Mesodermal cell (in vitro differentiated cells): ENCODE data around the gene USF3.

ENCODE experiments used
- H3K27ac ChIP-seq: 2 replicates; pipeline ENCODE4 v1.7.0; 2013; ENCODE audit warnings: mild to moderate bottlenecking, low read depth, low read length, moderate library complexity; ENCODE audit not compliant: severe bottlenecking
- H3K36me3 ChIP-seq: 2 replicates; pipeline ENCODE4 v1.7.1; 2013; ENCODE audit warnings: mild to moderate bottlenecking, low read length, moderate library complexity; ENCODE audit not compliant: control insufficient read depth, insufficient read depth
- H3K4me1 ChIP-seq: one replicate; pipeline ENCODE4 v1.7.1; 2013; ENCODE audit warnings: mild to moderate bottlenecking, low read length; ENCODE audit not compliant: insufficient read depth, control insufficient read depth, poor library complexity, severe bottlenecking
- H3K4me3 ChIP-seq: 2 replicates; pipeline ENCODE4 v1.7.0; 2013; ENCODE audit warnings: low read length, control low read depth, mild to moderate bottlenecking; ENCODE audit not compliant: insufficient read depth, poor library complexity, severe bottlenecking; ENCODE audit errors: extremely low read depth
- H3K9me3 ChIP-seq: 2 replicates; pipeline ENCODE4 v1.7.1; 2013; ENCODE audit warnings: mild to moderate bottlenecking, low read length, moderate library complexity; ENCODE audit not compliant: control insufficient read depth
- WGBS, 2 experiments: methylation state at CpG; one replicate each; pipeline ENCODE4 v1.1.5; 2013; ENCODE audit warnings: missing lambda C conversion rate in 2 of 2; ENCODE audit not compliant: insufficient coverage in 2 of 2; 5-methylcytosine and 5-hydroxymethylcytosine counted together

Gene USF3

GRCh38 chr3:113730550-113730949, 34.1 kb upstream of the USF3 start:
- H3K4me3 ChIP-seq, result no peak overlapping the region
- no CpG with 5 or more reads among the region's 1 CpG for WGBS, 2 experiments
- H3K9me3 ChIP-seq, result no peaks in the 10 kb centered on the region
- peaks cover 25% of the 10 kb centered on the region for H3K36me3 ChIP-seq
- H3K27ac ChIP-seq, result no peak overlapping the region
- no peaks in the 10 kb centered on the region for H3K4me1 ChIP-seq

DNA sequence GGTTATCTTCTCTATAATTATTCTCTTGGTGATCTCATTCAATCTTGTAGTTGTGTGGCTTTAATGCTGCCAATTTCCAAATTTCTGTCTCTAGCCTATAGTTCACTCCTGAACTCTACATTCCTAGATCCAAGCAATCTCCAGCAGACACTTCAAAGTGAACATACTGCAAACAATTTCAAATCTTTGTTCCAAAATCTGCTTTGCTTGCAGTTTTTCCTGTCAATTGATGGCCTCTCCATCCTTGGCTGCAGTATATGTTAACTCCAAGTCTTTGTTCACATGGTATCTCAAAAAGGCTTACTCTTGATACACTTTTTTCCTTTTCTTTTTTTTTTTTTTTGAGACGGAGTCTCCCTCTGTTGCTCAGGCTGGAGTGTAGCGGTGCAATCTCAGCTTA, 32.2 kb upstream of the USF3 start:
- 92% methylated on average over 2 of the region's 2 CpGs; no CpG with 5 or more reads in 1 of the 2 experiments for WGBS, 2 experiments
- Histone ChIP-seq H3K36me3 (peaks cover 38% of the 10 kb centered on the region), H3K4me1 (no peaks in the 10 kb centered on the region), H3K9me3 (no peaks in the 10 kb centered on the region), H3K4me3 (no peak overlapping the region), H3K27ac (no peak overlapping the region)

DNA sequence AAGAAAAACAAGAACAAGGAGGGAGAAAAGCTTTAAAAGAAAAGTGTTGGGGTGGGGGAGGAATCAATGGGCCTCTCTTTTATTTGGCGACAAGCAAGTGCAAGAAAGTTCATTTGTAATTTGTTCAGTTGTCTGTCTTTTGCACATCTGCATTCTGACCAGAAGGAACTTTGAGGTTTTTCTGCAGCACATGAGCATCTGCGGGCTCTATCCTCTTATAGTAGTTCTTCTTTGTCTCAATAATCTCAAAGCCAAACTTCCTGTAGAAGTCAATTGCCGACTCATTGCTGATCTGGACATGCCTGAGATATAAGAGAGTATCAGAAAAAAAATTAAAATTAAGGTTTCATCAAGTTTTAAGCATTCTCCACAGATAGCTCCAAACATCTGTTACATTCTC, 25.2 kb upstream of the USF3 start:
- Histone ChIP-seq H3K4me1 (no peaks in the 10 kb centered on the region), H3K9me3 (no peaks in the 10 kb centered on the region), H3K4me3 (no peak overlapping the region), H3K27ac (no peak overlapping the region), H3K36me3 (peaks cover 69% of the 10 kb centered on the region)
- WGBS, 2 experiments, result 100% methylated on average over 1 of the region's 3 CpGs

- 100% methylated on average over 1 of the region's 2 CpGs; no CpG with 5 or more reads in 1 of the 2 experiments for WGBS, 2 experiments
- H3K9me3 ChIP-seq, result no peaks in the 10 kb centered on the region
- H3K36me3 ChIP-seq, result peaks cover 65% of the 10 kb centered on the region
- no peak overlapping the region for H3K4me3 ChIP-seq
- H3K4me1 ChIP-seq, result no peaks in the 10 kb centered on the region
- no peak overlapping the region for H3K27ac ChIP-seq
Observed at GRCh38 chr3:113719758-113720157, 23.3 kb upstream of the USF3 start.

- Histone ChIP-seq H3K36me3 (peaks cover 61% of the 10 kb centered on the region), H3K4me1 (no peaks in the 10 kb centered on the region), H3K9me3 (no peaks in the 10 kb centered on the region)
Observed at GRCh38 chr3:113719294-113719693, 22.9 kb upstream of the USF3 start.

GRCh38 chr3:113717818-113718217, 21.4 kb upstream of the USF3 start:
- no peak overlapping the region for H3K4me3 ChIP-seq
- H3K27ac ChIP-seq, result no peak overlapping the region
- no peaks in the 10 kb centered on the region for H3K9me3 ChIP-seq
- 86 to 100% methylated on average over 2 to 3 of the region's 3 CpGs for WGBS, 2 experiments
- no peaks in the 10 kb centered on the region for H3K4me1 ChIP-seq
- H3K36me3 ChIP-seq, result peaks cover 48% of the 10 kb centered on the region

More at GRCh38 chr3:113719294-113719693, 22.9 kb upstream of the USF3 start:
- H3K27ac ChIP-seq, result no peak overlapping the region
- WGBS, 2 experiments, result no CpG with 5 or more reads among the region's 1 CpG
- H3K4me3 ChIP-seq, result no peak overlapping the region

- H3K27ac ChIP-seq, result no peak overlapping the region
- no peaks in the 10 kb centered on the region for H3K4me1 ChIP-seq
- no peaks in the 10 kb centered on the region for H3K9me3 ChIP-seq
- 86 to 100% methylated on average over 1 of the region's 3 CpGs for WGBS, 2 experiments
- peaks cover 48% of the 10 kb centered on the region for H3K36me3 ChIP-seq
- no peak overlapping the region for H3K4me3 ChIP-seq
Observed at GRCh38 chr3:113717308-113717707, 20.9 kb upstream of the USF3 start.

GRCh38 chr3:113714702-113715101, 18.3 kb upstream of the USF3 start:
- H3K9me3 ChIP-seq, result no peaks in the 10 kb centered on the region

DNA sequence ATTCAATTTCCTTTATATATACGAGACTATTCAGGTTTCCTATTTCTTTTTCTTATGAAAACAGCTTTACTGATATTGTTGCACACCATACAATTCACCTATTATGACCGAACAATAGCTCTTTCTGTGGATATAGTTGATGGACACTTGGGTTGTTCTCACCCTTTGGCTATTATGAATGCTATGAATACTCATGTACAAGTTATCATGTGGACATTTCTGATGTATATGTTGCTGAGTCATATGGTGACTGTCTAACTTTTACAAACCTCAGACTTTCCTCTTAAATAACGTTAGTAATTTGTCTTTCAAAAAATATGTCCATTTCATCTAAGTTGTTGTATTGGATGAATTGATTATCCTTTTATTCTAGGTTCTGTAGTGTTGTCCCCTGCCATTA, 15.7 kb upstream of the USF3 start:
- no CpG with 5 or more reads among the region's 3 CpGs for WGBS, 2 experiments
- Histone ChIP-seq H3K4me3 (no peak overlapping the region), H3K9me3 (no peaks in the 10 kb centered on the region), H3K36me3 (peaks cover 6% of the 10 kb centered on the region), H3K27ac (no peak overlapping the region), H3K4me1 (no peaks in the 10 kb centered on the region)

More at GRCh38 chr3:113714702-113715101, 18.3 kb upstream of the USF3 start:
- WGBS, 2 experiments, result no CpG with 5 or more reads among the region's 1 CpG
- H3K36me3 ChIP-seq, result peaks cover 25% of the 10 kb centered on the region
- H3K4me1 ChIP-seq, result no peaks in the 10 kb centered on the region
- H3K4me3 ChIP-seq, result no peak overlapping the region
- H3K27ac ChIP-seq, result no peak overlapping the region

GRCh38 chr3:113707835-113708234, 11.4 kb upstream of the USF3 start:
- no peaks in the 10 kb centered on the region for H3K9me3 ChIP-seq
- H3K36me3 ChIP-seq, result no peaks in the 10 kb centered on the region
- WGBS, 2 experiments, result 60% methylated on average over 1 of the region's 4 CpGs; no CpG with 5 or more reads in 1 of the 2 experiments
- H3K4me1 ChIP-seq, result no peaks in the 10 kb centered on the region
- no peak overlapping the region for H3K4me3 ChIP-seq
- no peak overlapping the region for H3K27ac ChIP-seq

DNA sequence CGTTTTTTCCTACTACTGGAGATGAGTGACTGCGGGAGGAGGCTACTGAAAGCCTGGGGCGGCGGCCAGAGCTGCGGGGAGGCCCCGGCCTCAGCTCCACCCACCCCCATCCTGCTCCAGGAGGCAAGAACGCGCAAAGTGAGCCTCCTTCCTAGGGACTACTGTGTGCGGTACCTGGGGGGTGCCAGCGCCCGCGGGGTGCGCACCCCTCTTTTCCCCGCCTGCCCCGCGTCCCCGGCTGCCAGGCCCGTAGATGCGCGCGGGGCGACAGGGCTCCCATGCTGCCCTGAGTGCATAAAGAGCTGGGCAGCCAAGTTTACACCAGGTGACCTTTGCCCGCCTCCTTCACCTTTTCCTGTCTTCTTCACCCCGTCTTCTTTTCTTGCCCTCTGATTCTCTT, 2.5 kb upstream of the USF3 start:
- WGBS, 2 experiments, result 84 to 89% methylated on average over 18 to 22 of the region's 24 CpGs
- Histone ChIP-seq H3K36me3 (no peaks in the 10 kb centered on the region), H3K9me3 (no peaks in the 10 kb centered on the region), H3K27ac (no peak overlapping the region), H3K4me1 (no peaks in the 10 kb centered on the region), H3K4me3 (no peak overlapping the region)
